T1000 (cell line): Measurements from ENCODE around the gene ZDHHC1.

ENCODE experiments used
- DNase-seq: peaks from one replicate; lab custom pipeline; 2025; ENCODE audit warnings: mixed read lengths; lab: John Stamatoyannopoulos, UW

Gene ZDHHC1

DNA sequence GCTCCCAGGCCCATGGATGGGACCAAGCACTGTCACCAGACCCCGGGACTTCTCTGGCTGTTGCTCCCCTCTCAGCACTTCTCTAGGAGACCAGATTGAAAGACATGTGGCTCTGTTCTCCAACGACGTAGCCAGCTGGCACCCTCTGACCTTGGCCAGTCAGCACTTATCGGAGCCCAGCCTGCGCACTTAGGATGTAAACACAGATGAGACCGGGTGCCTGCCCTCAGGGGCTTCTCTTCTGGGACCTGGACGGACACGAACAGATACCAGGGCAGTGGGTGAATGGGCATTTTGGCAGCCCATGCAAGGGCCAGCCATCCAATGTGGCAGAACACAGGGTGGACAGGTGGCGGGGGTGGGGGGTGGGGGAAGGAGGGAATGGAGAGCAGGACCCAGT, 6.6 kb downstream of the ZDHHC1 start:
- DNase-seq = no peak

DNA sequence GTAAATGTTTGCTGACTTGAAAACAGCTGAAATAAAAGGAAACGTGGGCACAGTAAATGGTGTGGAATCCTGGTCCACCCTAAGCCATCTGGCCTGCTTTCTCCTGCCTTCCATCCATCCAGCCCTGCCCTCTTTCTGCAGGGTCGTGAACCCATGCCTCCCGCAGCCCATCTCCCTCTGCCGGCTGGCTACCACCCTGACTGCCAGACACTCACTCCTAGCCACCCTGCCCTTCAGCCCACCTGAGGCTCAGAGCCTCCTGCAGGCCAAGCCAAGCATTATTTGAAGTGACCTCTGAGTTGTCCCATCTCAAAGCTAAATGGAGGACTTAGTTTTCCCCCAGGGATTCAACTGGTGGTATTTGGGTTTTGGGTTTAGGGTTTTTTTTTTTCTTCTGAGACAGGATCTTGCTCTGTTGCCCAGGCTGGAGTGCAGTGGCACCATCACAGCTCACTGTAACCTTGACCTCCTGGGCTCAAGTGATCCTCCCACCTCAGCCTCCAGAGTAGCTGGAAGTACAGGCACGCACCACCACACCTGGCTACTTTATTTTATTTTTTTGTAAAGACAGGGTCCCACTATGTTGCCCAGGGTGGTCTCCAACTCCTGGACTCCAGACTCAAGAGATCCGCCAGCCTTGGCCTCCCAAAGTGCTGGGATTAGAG, 8.4 kb downstream of the ZDHHC1 start:
- DNase-seq = no peak

DNA sequence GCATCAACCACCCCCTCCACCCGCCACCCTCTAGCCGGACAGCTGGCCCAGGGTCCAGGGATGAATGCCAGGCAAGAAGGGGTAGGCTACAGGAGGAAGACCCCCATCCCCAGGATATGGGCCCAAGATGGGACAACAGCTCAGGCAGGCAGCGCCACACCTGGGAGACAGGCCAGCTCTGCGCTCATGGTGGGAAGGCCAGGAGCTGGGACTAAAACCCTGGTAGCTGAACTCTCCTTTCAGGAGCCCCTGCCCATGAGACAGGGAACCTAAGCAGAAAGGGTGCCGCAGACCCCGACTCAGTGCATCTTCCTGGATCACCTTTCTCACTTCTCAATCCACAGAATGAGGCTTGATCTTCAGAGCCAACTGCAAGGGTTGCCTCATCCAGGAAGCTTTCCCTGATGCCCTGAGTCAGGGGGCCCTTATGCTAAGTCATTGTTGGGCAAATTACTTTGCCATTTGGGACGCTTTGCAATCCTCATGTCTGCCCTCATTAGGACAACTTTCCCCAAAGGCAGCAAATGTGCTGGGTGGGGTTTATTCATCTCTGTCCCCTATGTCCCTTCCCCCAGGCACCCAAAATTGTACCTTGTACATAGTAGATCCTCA, 9.0 kb downstream of the ZDHHC1 start:
- no peak for DNase-seq

DNA sequence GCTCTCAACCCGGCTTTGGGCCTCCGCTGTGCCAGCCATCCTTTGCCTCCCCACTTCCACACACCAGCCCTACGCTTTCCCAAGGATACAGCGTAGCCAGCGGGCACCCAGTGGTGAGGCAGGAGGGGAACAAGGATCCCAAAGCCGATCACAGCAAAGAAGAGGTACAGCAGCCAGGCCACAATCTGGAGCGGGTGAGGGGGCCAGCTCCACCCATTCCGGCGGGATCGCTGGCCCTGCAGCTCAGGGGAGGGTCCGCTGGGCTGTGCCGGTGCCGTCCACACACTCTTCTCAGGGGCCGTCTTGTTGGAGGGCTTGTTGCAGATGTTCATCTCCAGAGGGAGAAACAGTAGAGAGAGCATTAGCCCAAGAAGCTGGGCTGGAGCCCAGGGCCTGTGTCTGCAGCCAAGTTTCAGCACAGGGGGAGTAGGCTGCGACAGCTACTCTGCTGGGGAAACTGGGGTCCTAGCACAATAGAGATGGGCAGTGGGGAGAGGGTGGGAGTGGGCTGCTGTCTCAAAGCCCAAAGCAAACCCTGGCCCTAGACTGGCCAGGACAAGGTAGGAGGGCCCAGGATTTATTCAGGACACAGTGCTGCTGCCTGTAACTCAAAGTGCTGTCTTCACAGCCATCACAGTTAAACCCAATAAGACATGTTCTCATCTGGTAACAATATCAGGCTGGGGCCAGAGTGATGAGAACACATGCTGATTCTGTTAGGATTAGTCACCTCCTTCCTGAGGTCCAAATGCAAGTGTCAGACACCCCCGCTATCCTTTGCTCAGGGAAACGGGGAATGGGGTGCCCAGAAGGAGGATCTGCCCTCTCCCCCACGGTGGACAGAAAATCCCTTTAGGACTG, 9.9 kb downstream of the ZDHHC1 start:
- DNase-seq = no peak

DNA sequence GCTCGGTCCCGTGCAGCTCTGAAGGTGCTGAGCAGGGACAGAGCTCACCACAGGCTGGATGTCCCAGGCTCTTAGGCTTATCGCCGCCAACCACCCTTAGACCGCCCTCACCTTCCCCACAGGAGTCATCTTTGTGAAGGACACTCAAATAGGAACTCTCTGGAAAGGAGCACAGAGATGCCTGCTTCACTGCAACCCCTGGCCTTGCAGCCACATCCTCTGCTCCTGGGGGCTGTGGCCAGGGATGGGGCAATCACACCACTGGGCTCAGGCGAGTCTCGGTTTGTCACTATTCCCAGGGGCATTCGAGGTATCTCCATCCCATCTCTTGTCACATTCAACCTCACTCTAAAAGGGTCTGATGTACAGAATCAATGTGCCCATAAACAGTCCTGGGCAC, 10.9 kb downstream of the ZDHHC1 start:
- no peak for DNase-seq

DNA sequence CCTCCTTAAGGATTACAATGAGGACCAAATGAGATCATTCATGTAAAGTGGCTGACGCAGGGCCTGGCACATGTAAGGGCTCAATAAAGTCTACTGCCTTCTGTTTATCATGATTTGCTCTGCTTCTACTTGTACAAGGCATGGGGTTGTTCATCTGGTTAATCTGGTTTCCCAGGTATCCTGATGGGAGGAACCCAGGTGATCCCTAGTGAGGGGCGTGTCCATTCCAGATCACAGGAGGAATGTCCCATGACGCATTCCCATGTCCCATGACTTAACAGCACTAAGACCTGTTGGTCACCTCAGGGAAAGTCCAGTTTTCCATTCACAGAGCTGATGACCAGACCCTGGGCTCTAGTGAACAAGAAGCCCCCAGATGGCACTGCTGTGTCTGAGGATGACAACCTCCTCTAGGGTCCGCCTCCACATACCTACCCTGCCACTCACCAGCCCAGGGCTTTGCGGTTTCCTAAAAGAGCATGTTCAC, 11.5 kb downstream of the ZDHHC1 start:
- DNase-seq = no peak

DNA sequence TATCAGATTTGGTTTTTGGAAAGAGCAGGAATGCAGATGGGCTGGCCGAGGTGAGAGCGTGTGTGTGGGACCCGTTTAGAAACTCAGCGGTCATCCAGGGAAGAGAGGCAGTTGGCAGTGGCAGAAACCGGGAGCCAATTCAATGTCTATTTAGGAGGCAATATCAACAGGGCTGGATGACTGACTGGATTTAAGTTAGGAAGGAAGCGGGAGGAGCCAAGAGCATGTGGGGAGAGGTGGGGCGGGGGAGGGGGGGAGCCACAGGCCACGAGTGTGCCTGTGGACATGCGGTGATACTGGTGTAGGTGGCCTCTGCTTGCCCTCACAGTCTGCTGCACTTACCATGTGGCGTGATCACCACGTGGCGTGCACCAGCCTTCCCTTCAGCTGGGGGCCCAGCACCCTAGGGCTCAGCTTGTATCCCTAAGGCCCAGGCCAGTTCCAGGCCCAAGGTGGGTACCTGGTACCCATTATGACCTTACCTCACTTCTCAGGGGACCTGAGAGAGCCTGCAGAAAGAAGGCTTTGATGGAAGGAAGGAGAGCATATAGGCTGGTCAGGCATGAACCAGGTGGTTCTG, 12.2 kb downstream of the ZDHHC1 start:
- DNase-seq = no peak

DNA sequence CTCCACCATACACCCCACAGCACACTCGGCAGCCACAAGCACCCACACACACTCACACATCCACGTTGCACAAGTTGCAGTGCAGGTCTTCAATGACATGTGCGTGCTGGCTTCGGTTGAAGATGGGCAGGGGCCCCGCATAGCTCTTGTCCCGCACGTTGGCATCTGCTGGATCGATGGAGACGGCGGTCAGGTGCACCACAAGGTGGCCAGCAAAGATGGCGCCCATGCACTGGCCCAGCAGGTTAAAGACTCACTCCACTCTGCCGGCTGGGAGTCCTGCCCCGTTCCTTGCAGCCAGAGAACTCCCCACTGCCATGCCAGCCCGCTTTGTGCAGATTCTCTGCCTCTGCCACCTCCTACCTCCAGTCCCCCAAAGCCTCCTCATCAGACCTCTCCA, 15.4 kb downstream of the ZDHHC1 start:
- DNase-seq = no peak

DNA sequence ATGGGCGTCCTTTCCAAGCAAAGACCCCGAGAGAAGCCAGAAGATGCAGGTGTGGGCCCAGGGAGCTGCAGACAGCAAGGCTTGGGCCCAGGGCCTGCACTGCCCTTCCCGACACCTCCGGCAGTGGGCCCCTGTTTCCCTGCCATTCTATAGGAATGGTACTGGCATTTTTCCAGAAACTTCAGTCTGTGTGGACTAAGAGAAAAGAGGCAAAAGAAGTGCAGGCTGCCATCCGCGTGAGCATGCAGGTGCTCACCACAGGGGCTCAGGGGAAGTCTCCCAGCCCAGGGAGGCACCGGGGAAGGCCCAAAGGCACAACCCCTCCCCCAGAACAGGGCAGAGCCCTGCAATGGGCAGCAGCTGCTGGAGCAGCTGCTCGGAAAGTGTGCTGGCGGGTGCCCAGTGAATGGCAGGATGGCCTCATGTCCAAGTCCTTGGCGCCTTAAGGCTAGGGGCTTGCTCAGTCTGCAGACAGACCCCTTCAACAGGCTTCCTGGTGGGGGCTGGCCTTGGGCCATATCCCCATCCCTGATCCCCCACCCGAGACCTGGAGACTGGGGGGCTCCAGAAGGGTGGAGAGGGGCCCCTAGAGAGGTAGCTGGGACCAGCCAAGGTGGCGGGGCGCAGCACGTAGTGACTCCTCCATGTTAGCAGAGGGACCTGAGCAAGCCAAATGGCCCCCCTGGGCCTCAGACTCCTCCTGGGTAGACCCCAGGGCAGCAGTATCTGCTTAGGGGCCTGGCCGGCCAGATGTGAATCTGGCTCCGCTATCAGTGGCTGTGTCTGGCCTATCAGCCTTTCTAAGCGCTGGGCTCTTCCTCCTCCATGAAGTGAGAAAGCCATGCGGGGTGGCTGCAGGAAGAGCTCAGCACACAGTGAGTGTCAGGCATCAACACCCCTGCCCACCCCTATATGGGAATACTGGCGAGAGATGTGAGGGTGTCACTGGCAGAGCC, 16.2 kb downstream of the ZDHHC1 start:
- DNase-seq = no peak

DNA sequence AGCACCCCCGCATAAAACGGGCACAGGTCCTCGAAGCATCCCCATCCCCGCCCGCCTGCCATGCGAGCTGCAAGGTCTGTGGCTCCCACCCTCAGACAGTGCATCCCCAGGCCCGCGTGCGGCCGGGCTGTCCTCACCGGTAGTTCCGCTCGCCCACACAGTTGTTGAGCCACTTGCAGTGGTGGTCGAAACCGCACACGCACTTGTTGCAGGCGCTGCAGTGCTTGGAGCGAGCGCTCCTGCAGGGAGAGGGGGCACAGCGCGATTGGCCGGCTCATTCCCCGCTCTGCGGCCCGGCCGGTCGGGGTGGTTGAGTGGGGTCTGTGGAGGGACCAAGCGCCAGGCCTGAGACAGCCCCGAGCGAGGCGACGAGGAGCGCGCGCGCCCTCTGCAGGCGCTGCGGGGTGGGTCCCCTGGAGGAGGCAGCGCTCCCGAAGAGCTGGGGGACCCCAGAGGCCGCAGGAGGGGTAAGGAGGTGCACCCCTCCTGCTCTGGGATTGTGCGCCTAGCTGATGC, 17.0 kb downstream of the ZDHHC1 start:
- DNase-seq = no peak

DNA sequence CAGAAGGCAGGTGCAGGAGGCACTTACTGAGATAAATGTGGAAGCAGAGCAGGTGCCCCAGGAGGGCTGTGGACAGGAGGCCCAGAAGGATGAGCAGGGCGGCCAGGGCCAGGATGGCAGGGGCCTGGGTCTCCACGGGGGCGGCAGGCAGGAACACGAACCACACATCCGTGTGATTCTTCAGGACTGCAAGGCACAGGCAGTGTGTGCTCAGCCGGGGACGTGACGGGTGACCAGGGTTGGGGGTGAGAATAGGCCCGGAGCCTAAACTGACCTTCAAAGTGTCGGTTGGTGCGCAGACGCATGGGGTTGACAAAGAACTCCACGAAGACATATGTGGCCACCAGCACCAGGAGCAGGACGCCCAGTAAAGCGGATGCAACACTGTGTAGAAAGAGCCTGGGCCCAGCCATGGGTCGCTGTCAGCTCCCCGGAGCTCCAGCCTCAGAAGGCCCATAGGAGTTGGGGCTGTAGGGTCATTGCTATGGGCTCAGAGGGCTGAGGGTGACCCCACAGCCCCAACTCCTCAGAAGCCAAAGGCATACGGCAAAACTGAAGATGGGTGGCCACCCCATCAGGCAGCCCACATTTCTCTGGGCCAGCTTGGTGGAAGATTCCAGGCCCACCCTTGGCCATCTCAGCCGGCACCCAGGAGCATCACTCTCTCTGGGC, 17.6 kb downstream of the ZDHHC1 start:
- DNase-seq = no peak

DNA sequence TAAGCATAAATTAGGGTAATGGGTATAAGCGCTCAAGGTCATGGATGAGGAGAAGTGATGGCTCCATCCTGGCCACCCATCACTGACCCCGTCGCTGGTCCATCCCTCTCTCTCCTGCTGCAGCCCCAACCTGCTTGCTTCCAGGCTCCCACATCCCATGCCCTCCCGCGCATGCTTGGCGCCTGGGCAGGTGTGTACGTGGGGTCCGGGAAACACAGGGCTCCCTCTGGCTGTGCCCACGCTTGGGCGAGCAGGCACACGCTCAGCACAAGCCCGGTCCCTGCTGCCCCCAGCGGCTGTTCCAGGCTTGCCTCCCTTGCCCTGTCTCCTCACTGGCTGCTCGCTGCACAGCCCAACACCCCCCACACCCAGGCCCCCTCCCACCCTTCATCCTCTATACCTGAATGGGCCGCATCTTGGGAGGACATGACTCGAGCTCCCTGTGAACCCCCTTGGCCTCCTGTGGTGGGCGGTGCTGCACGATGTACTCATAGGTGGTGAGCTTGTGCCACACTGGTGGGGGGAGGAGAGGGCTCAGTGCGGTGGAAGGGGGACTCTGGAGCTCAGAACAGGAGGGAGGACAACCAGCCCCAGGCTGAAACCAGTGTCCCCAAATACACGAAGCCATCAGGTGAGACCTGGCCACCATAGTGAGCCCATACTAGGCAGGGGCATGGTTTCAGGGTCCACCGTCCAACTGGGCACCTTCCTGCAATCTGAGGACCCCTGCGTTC, 18.3 kb downstream of the ZDHHC1 start:
- DNase-seq = no peak

DNA sequence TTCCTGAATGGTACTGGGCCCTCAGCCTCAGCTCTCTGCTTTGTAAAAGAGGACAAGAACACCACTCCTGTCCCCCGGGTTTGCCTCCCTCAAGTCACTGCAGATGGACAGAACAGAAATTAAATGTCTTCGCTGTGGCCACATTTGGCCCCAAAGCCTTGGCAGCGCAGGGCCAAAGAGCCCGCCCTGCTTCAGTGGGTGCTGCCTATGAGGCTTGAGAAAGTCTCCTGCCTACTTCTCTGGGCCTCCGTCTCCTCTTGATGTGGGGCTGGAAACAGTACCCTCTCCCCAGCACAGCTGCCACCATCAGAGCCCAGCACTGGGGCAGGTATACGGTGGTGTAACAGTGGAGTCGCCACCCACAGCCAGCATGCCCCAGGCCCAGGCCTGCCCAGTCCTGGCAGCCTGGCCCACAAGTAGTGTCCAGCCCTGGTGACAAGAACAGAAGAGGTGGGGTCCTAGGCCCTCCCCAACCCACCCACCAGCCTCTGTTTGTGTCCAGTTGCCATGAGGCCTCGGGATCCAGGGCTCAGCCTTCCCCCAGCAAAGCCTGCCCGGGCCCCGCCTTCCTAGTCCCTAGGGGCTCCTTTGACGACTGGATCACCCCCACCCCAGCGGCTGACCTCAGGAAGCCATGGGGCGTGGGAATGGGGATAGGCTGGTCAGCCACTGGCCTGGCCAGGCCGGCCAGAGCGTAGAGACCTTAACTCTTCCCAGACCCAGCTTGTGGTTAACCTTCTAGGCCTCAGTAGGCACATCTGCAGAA, 19.1 kb downstream of the ZDHHC1 start:
- DNase-seq = no peak

DNA sequence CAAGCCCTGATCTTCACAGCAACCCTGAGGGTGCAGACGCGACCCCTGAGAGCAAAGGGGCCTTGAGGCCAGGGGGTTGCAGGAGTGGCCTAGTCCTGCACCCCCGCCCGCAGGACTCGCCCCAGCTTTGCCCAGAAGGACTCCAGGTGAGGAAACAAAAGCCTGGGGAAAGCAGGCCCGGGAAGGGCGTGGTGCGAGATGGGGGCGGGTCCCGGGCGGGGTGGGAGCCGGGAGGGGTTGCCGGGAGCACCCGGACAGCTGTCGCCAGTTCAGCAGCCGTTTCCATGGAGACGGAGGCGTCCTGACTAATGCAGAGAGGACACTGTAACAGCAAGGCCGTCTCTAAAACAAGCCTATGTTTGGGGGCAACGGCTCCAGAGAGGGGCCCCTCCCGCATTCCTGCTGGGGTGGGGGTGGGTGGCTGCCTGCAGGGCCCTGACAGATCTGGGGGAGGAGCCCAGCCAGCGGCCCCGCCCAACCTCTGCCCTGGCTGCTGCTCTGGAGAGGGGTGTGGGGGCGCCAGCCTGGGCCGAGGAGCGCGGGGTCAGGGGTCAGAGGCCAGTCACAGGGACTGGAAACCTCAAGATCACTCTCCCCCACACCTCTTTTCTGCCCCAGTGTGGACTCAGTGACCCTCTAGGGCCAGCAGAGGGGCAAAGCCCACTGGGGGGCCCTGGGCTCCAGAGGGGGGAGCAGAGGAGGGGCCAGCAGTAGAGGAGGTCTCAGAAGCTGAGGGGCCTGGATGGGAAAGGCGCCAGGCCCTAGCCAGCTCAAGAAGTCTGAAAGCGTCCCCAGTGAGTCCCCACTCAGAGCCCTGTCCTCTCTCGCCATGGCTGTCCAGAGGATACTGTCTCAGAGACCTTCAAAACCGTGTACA, 19.9 kb downstream of the ZDHHC1 start:
- peak; percentile 74 for DNase-seq

DNA sequence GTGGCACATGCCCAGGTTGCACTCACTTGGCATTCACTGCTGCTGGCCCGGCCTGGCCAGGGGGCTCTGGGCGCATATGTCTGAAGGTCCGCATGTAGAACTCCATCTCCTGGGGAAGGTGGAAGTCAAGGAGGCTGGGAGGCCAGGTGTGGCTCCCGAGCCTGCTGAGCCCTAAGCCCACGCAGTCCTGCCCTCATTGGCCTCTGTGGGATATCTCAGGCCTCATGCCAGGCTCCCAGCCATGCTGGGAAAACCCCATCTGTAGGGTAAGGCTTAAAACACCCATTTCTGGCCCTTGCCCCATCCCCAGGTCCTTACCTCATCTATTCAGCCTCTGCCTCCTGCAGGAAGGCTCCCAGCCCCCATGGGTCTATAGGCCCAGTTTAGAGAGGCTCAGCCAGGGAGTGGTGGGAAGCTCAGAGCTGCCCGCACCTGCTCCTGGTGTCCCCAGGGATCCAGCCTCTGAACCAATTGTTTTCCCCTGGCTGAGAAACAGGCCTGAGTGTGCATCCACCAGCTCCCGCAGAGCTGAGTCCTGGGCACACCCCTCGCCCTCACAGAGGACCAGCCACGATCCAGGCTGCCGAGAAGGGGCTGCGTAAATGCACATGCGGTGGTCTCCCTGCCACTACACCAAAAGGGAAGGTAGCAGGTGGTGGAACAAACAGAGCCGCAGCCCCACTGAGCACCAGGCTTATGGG, 20.7 kb downstream of the ZDHHC1 start:
- no peak for DNase-seq

DNA sequence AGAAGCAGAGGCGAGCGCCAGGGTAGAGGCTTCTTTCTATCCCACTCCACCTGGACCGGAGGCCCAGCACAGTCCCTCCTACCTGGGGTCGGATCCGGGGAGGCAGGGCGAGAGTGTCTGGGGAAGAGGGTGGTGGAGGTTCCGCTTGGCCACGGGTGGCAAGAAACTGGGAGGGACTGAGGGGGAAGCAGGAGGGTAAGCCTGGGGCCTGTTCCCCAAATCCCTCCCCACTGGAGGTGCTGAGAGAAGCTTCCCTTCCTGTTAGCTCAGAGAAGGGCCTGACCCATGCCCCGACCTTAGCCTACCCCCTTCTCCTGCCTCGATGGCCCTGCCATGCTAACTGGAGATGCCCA, 21.2 kb downstream of the ZDHHC1 start:
- no peak for DNase-seq
